Measurements from ENCODE around the gene MLLT3. TPM values are rescaled to one million over a fixed set of nuclear protein-coding genes. Genes with fewer than 3 reads are reported as not detected.

Gene MLLT3
- total RNA-seq, 2 experiments from 2014 or later, result 53.4 to 57.5 TPM

DNA sequence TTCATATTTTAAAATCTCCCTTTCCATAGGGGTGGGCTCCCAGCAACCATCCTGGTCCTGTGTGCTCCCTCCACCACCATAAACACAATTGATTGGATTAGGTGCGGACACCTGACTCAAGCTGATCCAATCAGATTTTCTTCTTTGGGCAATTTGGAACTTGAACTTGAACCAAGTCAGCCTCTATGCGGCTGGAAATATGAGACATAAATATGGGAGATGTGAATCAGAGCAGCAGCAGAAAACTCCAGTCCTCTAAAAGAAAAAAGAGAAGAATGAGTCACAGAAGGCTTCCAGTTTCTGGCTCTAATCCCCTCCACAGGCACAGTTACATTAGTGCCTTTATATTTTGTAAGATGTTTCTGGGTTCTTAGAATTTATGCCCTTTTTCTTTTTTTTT, 306.6 kb downstream of the MLLT3 start:
- CTCF ChIA-PET, result no interaction called here

GRCh38 chr9:20314981-20315380, 307.3 kb downstream of the MLLT3 start:
- H3K36me3 Mint-ChIP-seq (ENCODE audit: low read depth), result peaks cover 3% of the 10 kb centered on the region
- DNase-seq, result no peak

More for the DNA sequence above, 306.6 kb downstream of the MLLT3 start:
- Mint-ChIP-seq H3K27ac (peak overlapping the region; percentile 56), H3K4me3 (no peak overlapping the region), H3K36me3 (ENCODE audit: low read depth) (peaks cover 3% of the 10 kb centered on the region), H3K27me3 (no peaks in the 10 kb centered on the region), H3K9me3 (peaks cover 4% of the 10 kb centered on the region), H3K4me1 (peaks cover 61% of the 10 kb centered on the region)
- no peak for DNase-seq
- POLR2A ChIA-PET, result no interaction called here

GRCh38 chr9:20313415-20313814, 308.9 kb downstream of the MLLT3 start:
- H3K27me3 Mint-ChIP-seq, result peaks cover 3% of the 10 kb centered on the region
- H3K36me3 Mint-ChIP-seq (ENCODE audit: low read depth), result peaks cover 3% of the 10 kb centered on the region
- H3K4me3 Mint-ChIP-seq, result no peak overlapping the region
- POLR2A ChIA-PET, result no interaction called here
- peaks cover 4% of the 10 kb centered on the region for H3K9me3 Mint-ChIP-seq
- H3K4me1 Mint-ChIP-seq, result peaks cover 39% of the 10 kb centered on the region
- no peak for DNase-seq
- no peak overlapping the region for H3K27ac Mint-ChIP-seq
- CTCF ChIA-PET, result no interaction called here

More at GRCh38 chr9:20314981-20315380, 307.3 kb downstream of the MLLT3 start:
- no peaks in the 10 kb centered on the region for H3K27me3 Mint-ChIP-seq
- H3K4me3 Mint-ChIP-seq, result no peak overlapping the region
- H3K4me1 Mint-ChIP-seq, result peaks cover 54% of the 10 kb centered on the region
- H3K9me3 Mint-ChIP-seq, result peaks cover 4% of the 10 kb centered on the region
- ChIA-PET CTCF (no interaction called here), POLR2A (no interaction called here)
- H3K27ac Mint-ChIP-seq, result peak overlapping the region; percentile 56

DNA sequence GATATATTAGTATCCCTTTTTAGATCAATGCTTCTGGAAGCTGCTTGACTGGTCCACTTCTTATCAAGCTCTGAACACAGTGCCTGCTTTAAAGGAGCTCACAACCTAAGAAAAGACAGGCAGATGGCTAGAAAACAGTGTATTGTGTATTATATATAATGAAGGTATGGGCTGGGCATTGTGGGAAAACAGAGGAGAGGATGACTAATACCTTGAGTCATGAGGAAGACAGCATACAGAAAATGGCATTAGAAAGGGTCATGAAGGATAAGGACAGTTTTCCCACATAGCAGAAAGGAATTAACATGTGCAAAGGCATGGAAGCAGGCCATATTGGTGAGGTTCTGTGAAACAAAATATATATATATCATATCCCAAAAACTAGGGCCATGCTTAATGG, 309.6 kb downstream of the MLLT3 start:
- Mint-ChIP-seq H3K4me1 (peaks cover 36% of the 10 kb centered on the region), H3K36me3 (ENCODE audit: low read depth) (peaks cover 3% of the 10 kb centered on the region), H3K27ac (no peak overlapping the region), H3K9me3 (peaks cover 4% of the 10 kb centered on the region), H3K4me3 (no peak overlapping the region), H3K27me3 (peaks cover 3% of the 10 kb centered on the region)
- ChIA-PET POLR2A (no interaction called here), CTCF (no interaction called here)
- DNase-seq, result no peak

DNA sequence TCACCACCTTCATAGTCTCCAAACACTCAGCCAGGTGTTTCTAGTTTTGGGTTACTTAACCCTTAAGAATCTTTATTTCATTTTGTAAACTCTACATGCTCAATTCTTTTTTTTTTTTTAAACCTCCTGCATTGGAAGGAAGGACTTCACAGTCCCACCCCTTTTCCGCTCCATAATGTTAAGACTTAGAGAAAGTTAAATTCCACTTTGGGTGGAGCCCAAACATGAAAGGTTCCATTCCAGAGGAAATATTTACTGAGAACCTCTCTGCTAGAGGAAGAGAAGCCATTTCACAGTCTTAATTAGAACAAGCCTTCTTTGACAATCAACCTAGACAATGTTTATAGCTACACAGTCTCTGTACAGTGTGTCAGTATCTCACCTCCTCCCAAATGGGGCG, 312.3 kb downstream of the MLLT3 start:
- Mint-ChIP-seq H3K36me3 (ENCODE audit: low read depth) (peaks cover 3% of the 10 kb centered on the region), H3K27ac (no peak overlapping the region), H3K9me3 (peaks cover 4% of the 10 kb centered on the region), H3K4me3 (no peak overlapping the region), H3K4me1 (peaks cover 19% of the 10 kb centered on the region), H3K27me3 (peaks cover 3% of the 10 kb centered on the region)
- CTCF ChIA-PET, result interaction anchor here (1.2 kb wide), 1 partner anchor 9 kb away, joined by 4 read pairs; no protein-coding TSS in a partner anchor
- POLR2A ChIA-PET, result no interaction called here
- no peak for DNase-seq

- Mint-ChIP-seq H3K36me3 (ENCODE audit: low read depth) (peaks cover 3% of the 10 kb centered on the region), H3K9me3 (peaks cover 4% of the 10 kb centered on the region), H3K4me3 (no peak overlapping the region), H3K27me3 (peaks cover 3% of the 10 kb centered on the region), H3K27ac (no peak overlapping the region), H3K4me1 (peaks cover 13% of the 10 kb centered on the region)
- DNase-seq, result no peak
- CTCF ChIA-PET, result no interaction called here
- POLR2A ChIA-PET, result no interaction called here
These were observed 313.2 kb downstream of the MLLT3 start for GRCh38 chr9:20309124-20309523.

GRCh38 chr9:20307621-20308020, 314.7 kb downstream of the MLLT3 start:
- Mint-ChIP-seq H3K27ac (no peak overlapping the region), H3K36me3 (ENCODE audit: low read depth) (peaks cover 3% of the 10 kb centered on the region), H3K9me3 (peaks cover 3% of the 10 kb centered on the region), H3K4me1 (peaks cover 5% of the 10 kb centered on the region), H3K27me3 (peaks cover 3% of the 10 kb centered on the region), H3K4me3 (no peak overlapping the region)
- ChIA-PET CTCF (no interaction called here), POLR2A (interaction anchor here (1.3 kb wide), 1 partner anchor 14 kb away, joined by 4 read pairs; no protein-coding TSS in a partner anchor)
- no peak for DNase-seq

GRCh38 chr9:20305452-20305851, 316.8 kb downstream of the MLLT3 start:
- CTCF ChIA-PET, result no interaction called here
- H3K4me3 Mint-ChIP-seq, result no peak overlapping the region
- POLR2A ChIA-PET, result no interaction called here
- no peak overlapping the region for H3K27ac Mint-ChIP-seq
- no peaks in the 10 kb centered on the region for H3K9me3 Mint-ChIP-seq
- peaks cover 10% of the 10 kb centered on the region for H3K27me3 Mint-ChIP-seq
- H3K36me3 Mint-ChIP-seq (ENCODE audit: low read depth), result no peaks in the 10 kb centered on the region
- H3K4me1 Mint-ChIP-seq, result peaks cover 5% of the 10 kb centered on the region
- no peak for DNase-seq

GRCh38 chr9:20303996-20304395, 318.3 kb downstream of the MLLT3 start:
- CTCF ChIA-PET, result no interaction called here
- H3K36me3 Mint-ChIP-seq (ENCODE audit: low read depth), result no peaks in the 10 kb centered on the region
- POLR2A ChIA-PET, result interaction anchor here (0.7 kb wide), 1 partner anchor 16 kb away, joined by 3 read pairs; no protein-coding TSS in a partner anchor
- no peak overlapping the region for H3K27ac Mint-ChIP-seq
- H3K9me3 Mint-ChIP-seq, result no peaks in the 10 kb centered on the region
- peaks cover 8% of the 10 kb centered on the region for H3K4me1 Mint-ChIP-seq
- no peak overlapping the region for H3K4me3 Mint-ChIP-seq
- H3K27me3 Mint-ChIP-seq, result peaks cover 7% of the 10 kb centered on the region
- DNase-seq, result no peak

GRCh38 chr9:20303066-20303465, 319.2 kb downstream of the MLLT3 start:
- CTCF ChIA-PET, result no interaction called here
- Mint-ChIP-seq H3K9me3 (no peaks in the 10 kb centered on the region), H3K4me3 (no peak overlapping the region), H3K27me3 (peaks cover 7% of the 10 kb centered on the region), H3K36me3 (ENCODE audit: low read depth) (no peaks in the 10 kb centered on the region), H3K4me1 (peaks cover 8% of the 10 kb centered on the region), H3K27ac (no peak overlapping the region)
- POLR2A ChIA-PET, result interaction anchor here (0.7 kb wide), 1 partner anchor 17 kb away, joined by 3 read pairs; no protein-coding TSS in a partner anchor
- DNase-seq, result no peak

DNA sequence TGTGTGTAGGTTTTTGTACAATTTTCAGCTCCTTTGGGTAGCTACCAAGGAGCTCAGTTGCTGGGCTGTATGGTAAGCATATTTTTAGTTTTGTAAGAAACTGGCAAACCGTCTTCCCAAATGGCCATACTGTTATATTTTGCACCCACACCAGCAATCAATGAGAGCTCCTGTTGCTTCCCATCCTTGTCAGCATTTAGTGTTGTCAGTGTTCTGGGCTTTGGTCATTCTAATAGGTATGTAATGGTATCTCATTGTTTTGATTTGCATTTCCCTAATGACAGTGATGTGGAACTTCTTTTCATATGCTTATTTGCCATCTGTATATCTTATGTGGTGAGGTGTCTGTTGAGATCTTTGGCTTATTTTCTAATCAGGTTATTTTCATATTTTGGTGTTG, 320.1 kb downstream of the MLLT3 start:
- no peaks in the 10 kb centered on the region for H3K36me3 Mint-ChIP-seq (ENCODE audit: low read depth)
- POLR2A ChIA-PET, result no interaction called here
- H3K27ac Mint-ChIP-seq, result no peak overlapping the region
- H3K9me3 Mint-ChIP-seq, result no peaks in the 10 kb centered on the region
- H3K27me3 Mint-ChIP-seq, result peaks cover 7% of the 10 kb centered on the region
- no peak overlapping the region for H3K4me3 Mint-ChIP-seq
- no peak for DNase-seq
- peaks cover 8% of the 10 kb centered on the region for H3K4me1 Mint-ChIP-seq
- CTCF ChIA-PET, result no interaction called here

DNA sequence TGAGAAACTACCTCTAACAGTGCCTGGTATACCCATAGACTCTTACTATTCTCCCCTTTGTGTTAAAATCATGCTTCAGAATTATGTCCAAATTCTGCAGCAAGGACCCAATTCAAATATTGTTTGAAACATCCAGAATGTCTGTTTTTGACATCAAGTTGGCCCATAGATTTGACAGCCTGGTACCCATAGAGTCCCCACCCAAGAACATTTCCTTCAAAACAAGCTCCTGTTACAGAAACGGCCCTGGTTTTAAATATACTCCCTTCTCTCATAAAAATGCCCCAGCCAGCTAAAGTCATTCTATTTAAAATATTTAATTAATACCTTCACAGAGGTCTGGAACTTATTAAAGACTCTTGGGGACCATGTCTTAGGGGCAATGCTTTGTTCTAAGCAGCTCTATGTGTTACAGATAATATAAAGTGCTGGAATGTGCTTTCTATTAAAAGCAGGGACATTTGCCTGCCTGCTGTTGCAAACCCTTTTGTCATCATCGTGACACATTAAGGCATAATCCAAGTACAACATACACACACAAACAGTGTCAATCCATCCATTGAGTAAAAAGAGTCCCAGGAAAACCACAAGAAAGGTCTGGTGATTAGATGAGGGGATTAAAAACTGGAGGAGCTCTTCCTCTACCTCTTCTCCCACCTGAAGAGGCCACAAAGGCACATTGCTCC, 321.7 kb downstream of the MLLT3 start:
- CTCF ChIA-PET, result interaction anchor here (0.6 to 1.0 kb wide), 2 partner anchors 16 to 240 kb away, joined by 4 to 8 read pairs; no protein-coding TSS in a partner anchor
- H3K4me3 Mint-ChIP-seq, result no peak overlapping the region
- H3K9me3 Mint-ChIP-seq, result no peaks in the 10 kb centered on the region
- no peaks in the 10 kb centered on the region for H3K36me3 Mint-ChIP-seq (ENCODE audit: low read depth)
- peaks cover 7% of the 10 kb centered on the region for H3K27me3 Mint-ChIP-seq
- no peak for DNase-seq
- H3K27ac Mint-ChIP-seq, result no peak overlapping the region
- peaks cover 8% of the 10 kb centered on the region for H3K4me1 Mint-ChIP-seq
- POLR2A ChIA-PET, result no interaction called here

DNA sequence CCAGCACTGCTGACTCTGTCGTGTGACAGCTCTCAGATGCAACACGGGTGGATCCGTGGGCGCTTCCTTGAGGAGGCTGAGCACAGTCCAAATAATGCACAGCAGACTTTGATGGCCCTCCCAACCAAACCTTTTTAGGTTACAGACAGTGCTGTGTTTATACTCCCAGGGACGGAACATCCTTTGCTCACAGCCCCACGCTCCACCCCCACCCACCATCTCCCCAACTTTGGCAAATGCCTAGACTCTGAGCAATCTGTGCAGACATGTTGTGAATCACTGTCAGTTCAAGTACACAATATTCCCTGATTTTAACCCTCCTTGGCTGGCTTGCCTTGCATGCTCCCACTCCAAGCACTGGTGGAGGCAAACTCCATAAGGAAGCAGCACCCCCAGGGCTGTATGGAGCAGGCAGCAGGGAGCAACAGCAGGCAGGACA, 324.6 kb downstream of the MLLT3 start:
- POLR2A ChIA-PET, result no interaction called here
- Mint-ChIP-seq H3K27me3 (peaks cover 7% of the 10 kb centered on the region), H3K4me1 (peaks cover 8% of the 10 kb centered on the region), H3K27ac (no peak overlapping the region), H3K9me3 (peaks cover 2% of the 10 kb centered on the region), H3K4me3 (no peak overlapping the region), H3K36me3 (ENCODE audit: low read depth) (peaks cover 2% of the 10 kb centered on the region)
- CTCF ChIA-PET, result no interaction called here
- no peak for DNase-seq

DNA sequence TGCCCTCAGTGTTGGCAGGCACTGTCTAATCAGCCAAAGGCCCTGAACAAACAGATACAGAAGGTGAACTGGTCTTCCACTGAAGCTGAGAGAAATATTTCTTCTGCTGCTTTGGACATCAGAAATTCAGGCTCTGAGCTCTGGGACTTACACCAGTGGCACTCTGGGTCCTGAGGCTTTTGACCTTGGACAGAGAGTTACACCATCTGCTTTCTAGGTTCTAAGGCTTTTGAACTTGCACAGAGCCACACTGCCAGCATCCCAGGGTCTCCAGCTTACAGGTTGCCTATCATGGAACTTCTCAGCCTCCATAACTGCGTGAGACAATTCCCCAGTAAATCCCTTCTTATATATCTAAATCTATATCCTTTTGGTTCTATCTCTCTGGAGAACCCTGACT, 326.7 kb downstream of the MLLT3 start:
- POLR2A ChIA-PET, result no interaction called here
- H3K36me3 Mint-ChIP-seq (ENCODE audit: low read depth), result peaks cover 9% of the 10 kb centered on the region
- CTCF ChIA-PET, result no interaction called here
- H3K27ac Mint-ChIP-seq, result no peak overlapping the region
- H3K4me1 Mint-ChIP-seq, result peaks cover 4% of the 10 kb centered on the region
- no peak overlapping the region for H3K4me3 Mint-ChIP-seq
- DNase-seq, result no peak
- peaks cover 7% of the 10 kb centered on the region for H3K9me3 Mint-ChIP-seq
- no peaks in the 10 kb centered on the region for H3K27me3 Mint-ChIP-seq

Measured in activated CD4-positive, alpha-beta memory T cell treated with anti-CD3 and anti-CD28 coated beads, Interleukin-2, amount 10 ng/mL, durations not matched to agents 7 days and 5 days (primary cell).